ENCODE data around the gene ZNF414.

ZNF414 gene

DNA sequence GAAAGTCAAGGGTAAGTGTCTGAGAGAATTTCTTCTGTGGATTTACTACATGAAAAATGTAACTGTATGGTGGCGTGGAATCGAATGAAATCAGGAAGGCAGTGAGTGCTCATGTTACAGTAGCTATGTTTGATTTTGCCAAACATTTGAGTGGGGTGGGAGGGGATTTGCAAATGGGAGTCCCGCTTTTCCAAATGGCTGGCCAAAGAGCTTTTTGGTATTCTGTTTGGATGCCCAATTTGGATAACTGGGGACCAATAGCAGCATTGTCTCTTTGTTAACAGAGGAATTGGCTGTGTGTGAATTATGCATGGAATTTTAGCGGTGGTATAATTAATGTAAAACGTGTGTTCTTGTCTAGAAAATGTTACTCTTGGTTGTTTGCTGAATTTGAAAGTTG is 51.4 kb downstream of the ZNF414 start:
- Histone ChIP-seq H3K36me3 (ENCODE audit: control insufficient read depth in 4 of 4, insufficient read depth in 4 of 4, low read length in 3 of 4) (peaks cover 39 to 95% (median 60%) of the 10 kb centered on the region in 4 experiments), H3K27me3 (replicated peaks in 2 of 5; ENCODE audit: control insufficient read depth in 4 of 5, insufficient read depth in 5 of 5, low read length in 4 of 5) (no peaks in the 10 kb centered on the region), H3K9me3 (ENCODE audit: control extremely low read depth in 1 of 5, control insufficient read depth in 4 of 5, insufficient read depth in 2 of 5, low read depth in 1 of 5, low read length in 4 of 5) (no peaks in the 10 kb centered on the region), H3K4me1 (ENCODE audit: control extremely low read depth in 1 of 4, control insufficient read depth in 4 of 4, insufficient read depth in 4 of 4, low read length in 3 of 4) (peaks cover 0 to 3% (median under 1%) of the 10 kb centered on the region in 4 experiments), H3K27ac (ENCODE audit: insufficient read depth in 1 of 2, low read depth in 1 of 2, low read length in 2 of 2, poor library complexity in 1 of 2, severe bottlenecking in 2 of 2) (no peak overlapping the region), H3K4me3 (ENCODE audit: control insufficient read depth in 1 of 7, extremely low read depth in 1 of 7, insufficient read depth in 4 of 7, low read depth in 2 of 7, low read length in 6 of 7) (no peak overlapping the region)
- CTCF ChIA-PET: interaction anchor here (0.6 to 1.5 kb wide), 3 partner anchors 16 to 108 kb away, joined by 3 to 8 read pairs (median 4); no protein-coding TSS in a partner anchor
- 94% methylated on average over 5 of the region's 5 CpGs for WGBS (ENCODE audit: insufficient coverage)
- POLR2A ChIA-PET: interaction anchor here (0.6 to 1.5 kb wide), 2 partner anchors 18 to 42 kb away, joined by 3 read pairs; no protein-coding TSS in a partner anchor
- no peak for DNase-seq

DNA sequence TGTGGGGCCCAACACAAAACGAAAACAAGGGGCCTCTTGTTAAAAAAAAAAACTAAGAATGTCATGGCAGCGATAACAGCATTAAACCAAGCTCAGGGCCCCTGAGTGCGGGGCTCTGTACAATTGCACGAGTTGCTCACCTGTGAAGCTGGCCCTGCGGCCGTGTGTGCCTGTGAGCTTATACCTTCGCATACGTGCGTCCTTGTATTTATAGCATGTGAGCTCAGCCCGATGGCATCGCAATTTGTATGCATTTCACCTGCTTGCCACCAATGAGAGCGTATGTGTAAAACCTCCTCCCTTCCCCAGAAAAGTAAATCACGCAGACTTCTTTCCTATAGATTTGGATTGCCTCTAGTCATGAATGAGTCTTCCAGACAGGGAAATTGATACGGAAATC is 52.1 kb downstream of the ZNF414 start:
- no peak overlapping the region for H3K27ac ChIP-seq (ENCODE audit: insufficient read depth in 1 of 2, low read depth in 1 of 2, low read length in 2 of 2, poor library complexity in 1 of 2, severe bottlenecking in 2 of 2)
- no peaks in the 10 kb centered on the region for H3K27me3 ChIP-seq (replicated peaks in 2 of 5; ENCODE audit: control insufficient read depth in 4 of 5, insufficient read depth in 5 of 5, low read length in 4 of 5)
- peaks cover 41 to 95% (median 59%) of the 10 kb centered on the region in 4 experiments for H3K36me3 ChIP-seq (ENCODE audit: control insufficient read depth in 4 of 4, insufficient read depth in 4 of 4, low read length in 3 of 4)
- peaks cover 0 to 3% (median under 1%) of the 10 kb centered on the region in 4 experiments for H3K4me1 ChIP-seq (ENCODE audit: control extremely low read depth in 1 of 4, control insufficient read depth in 4 of 4, insufficient read depth in 4 of 4, low read length in 3 of 4)
- no peaks in the 10 kb centered on the region for H3K9me3 ChIP-seq (ENCODE audit: control extremely low read depth in 1 of 5, control insufficient read depth in 4 of 5, insufficient read depth in 2 of 5, low read depth in 1 of 5, low read length in 4 of 5)
- ChIA-PET CTCF (interaction anchor here (0.7 to 1.5 kb wide), 3 partner anchors 10 to 108 kb away, joined by 3 to 8 read pairs (median 4); no protein-coding TSS in a partner anchor), POLR2A (interaction anchor here (0.6 to 1.5 kb wide), 2 partner anchors 17 to 42 kb away, joined by 3 read pairs; no protein-coding TSS in a partner anchor)
- WGBS (ENCODE audit: insufficient coverage): 98% methylated on average over 13 of the region's 14 CpGs
- H3K4me3 ChIP-seq (ENCODE audit: control insufficient read depth in 1 of 7, extremely low read depth in 1 of 7, insufficient read depth in 4 of 7, low read depth in 2 of 7, low read length in 6 of 7): no peak overlapping the region
- no peak for DNase-seq

DNA sequence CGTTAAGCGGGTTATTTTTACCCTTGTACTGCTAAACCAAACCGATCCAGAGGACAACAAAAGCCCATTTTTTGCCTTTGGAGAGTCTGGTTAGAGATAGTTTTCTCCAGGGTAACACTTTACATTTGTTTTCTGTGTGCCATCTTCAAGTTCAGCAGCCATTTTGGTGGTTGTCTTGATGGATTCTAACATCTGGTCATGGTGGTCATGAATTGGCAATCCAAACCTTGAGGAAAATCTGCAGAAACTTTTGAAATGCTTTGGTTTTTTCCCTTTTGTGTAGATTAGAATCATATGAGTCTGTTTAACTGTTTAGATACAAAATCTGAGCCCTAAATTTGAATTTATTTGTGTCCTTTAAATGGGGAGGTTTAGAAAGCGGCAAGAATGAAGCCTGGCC is 52.6 kb downstream of the ZNF414 start:
- Histone ChIP-seq H3K27ac (ENCODE audit: insufficient read depth in 1 of 2, low read depth in 1 of 2, low read length in 2 of 2, poor library complexity in 1 of 2, severe bottlenecking in 2 of 2) (no peak overlapping the region), H3K9me3 (ENCODE audit: control extremely low read depth in 1 of 5, control insufficient read depth in 4 of 5, insufficient read depth in 2 of 5, low read depth in 1 of 5, low read length in 4 of 5) (no peaks in the 10 kb centered on the region), H3K4me3 (ENCODE audit: control insufficient read depth in 1 of 7, extremely low read depth in 1 of 7, insufficient read depth in 4 of 7, low read depth in 2 of 7, low read length in 6 of 7) (no peak overlapping the region), H3K4me1 (ENCODE audit: control extremely low read depth in 1 of 4, control insufficient read depth in 4 of 4, insufficient read depth in 4 of 4, low read length in 3 of 4) (peaks cover 0 to 3% (median under 1%) of the 10 kb centered on the region in 4 experiments), H3K36me3 (ENCODE audit: control insufficient read depth in 4 of 4, insufficient read depth in 4 of 4, low read length in 3 of 4) (peaks cover 41 to 97% (median 60%) of the 10 kb centered on the region in 4 experiments), H3K27me3 (replicated peaks in 2 of 5; ENCODE audit: control insufficient read depth in 4 of 5, insufficient read depth in 5 of 5, low read length in 4 of 5) (no peaks in the 10 kb centered on the region)
- POLR2A ChIA-PET: interaction anchor here (1.5 kb wide), 1 partner anchor 17 kb away, joined by 3 read pairs; no protein-coding TSS in a partner anchor
- CTCF ChIA-PET: interaction anchor here (0.7 kb wide), 1 partner anchor 10 kb away, joined by 3 read pairs; no protein-coding TSS in a partner anchor
- 81% methylated on average over 3 of the region's 4 CpGs for WGBS (ENCODE audit: insufficient coverage)
- no peak for DNase-seq

DNA sequence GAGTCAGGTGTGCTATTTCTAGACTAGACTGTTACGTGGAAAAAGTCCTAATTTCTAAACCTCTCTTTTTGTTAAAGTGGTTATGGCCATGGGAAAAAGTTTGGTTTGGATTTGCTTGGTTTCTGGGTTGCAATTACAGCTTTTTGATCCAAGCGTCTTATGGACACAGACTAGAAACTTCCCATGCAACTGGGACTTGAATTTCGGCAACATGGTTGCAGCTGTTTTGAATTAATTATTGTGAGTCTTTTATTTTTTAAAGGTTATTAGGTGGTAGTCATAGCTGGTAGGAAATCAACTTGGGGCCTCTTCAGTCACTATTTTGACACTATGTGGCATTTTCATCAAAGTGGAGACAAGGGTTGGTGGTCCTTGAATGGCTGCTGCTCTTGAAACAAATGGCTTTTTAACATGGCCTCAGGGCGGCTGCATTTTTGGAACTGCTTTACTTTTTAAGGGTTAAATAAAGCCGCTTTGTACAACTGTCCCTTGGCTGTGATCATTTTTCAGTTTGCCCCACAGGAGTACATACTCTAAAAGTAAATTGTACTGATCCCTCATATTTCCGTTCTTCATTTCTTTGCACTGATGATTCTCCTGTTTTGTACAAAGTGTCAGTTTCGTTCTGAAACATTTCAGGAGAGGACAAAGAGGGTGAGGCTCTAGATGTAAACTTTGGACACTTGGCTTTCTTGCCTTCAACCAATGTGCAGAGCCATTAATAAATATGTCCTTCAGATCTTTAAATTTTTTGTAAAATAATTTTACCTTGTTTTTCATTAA is 53.3 kb downstream of the ZNF414 start:
- POLR2A ChIA-PET: no interaction called here
- 98% methylated on average over 6 of the region's 7 CpGs for WGBS (ENCODE audit: insufficient coverage)
- Histone ChIP-seq H3K27ac (ENCODE audit: insufficient read depth in 1 of 2, low read depth in 1 of 2, low read length in 2 of 2, poor library complexity in 1 of 2, severe bottlenecking in 2 of 2) (no peak overlapping the region), H3K9me3 (ENCODE audit: control extremely low read depth in 1 of 5, control insufficient read depth in 4 of 5, insufficient read depth in 2 of 5, low read depth in 1 of 5, low read length in 4 of 5) (no peaks in the 10 kb centered on the region), H3K27me3 (replicated peaks in 2 of 5; ENCODE audit: control insufficient read depth in 4 of 5, insufficient read depth in 5 of 5, low read length in 4 of 5) (no peaks in the 10 kb centered on the region), H3K4me1 (ENCODE audit: control extremely low read depth in 1 of 4, control insufficient read depth in 4 of 4, insufficient read depth in 4 of 4, low read length in 3 of 4) (peaks cover 0 to 3% (median under 1%) of the 10 kb centered on the region in 4 experiments), H3K36me3 (ENCODE audit: control insufficient read depth in 4 of 4, insufficient read depth in 4 of 4, low read length in 3 of 4) (peaks cover 39 to 97% (median 60%) of the 10 kb centered on the region in 4 experiments), H3K4me3 (ENCODE audit: control insufficient read depth in 1 of 7, extremely low read depth in 1 of 7, insufficient read depth in 4 of 7, low read depth in 2 of 7, low read length in 6 of 7) (no peak overlapping the region)
- CTCF ChIA-PET: interaction anchor here (1.2 kb wide), 1 partner anchor 110 kb away, joined by 3 read pairs; no protein-coding TSS in a partner anchor
- no peak for DNase-seq
